ENCODE measurements around the gene CSNK1E.

The CSNK1E gene

GRCh38 chr22:38300946-38301345, 16.3 kb downstream of the CSNK1E start:
- no peak for DNase-seq (ENCODE audit: low read depth, low spot score)
- H3K9me3 ChIP-seq (ENCODE audit: insufficient read depth, low read length): no peaks in the 10 kb centered on the region
- H3K27me3 ChIP-seq (ENCODE audit: insufficient read depth, insufficient read length): no peaks in the 10 kb centered on the region
- H3K4me1 ChIP-seq (ENCODE audit: insufficient read depth, insufficient read length): peaks cover 25% of the 10 kb centered on the region
- peaks cover 92% of the 10 kb centered on the region for H3K36me3 ChIP-seq (ENCODE audit: insufficient read depth, insufficient read length, low read length)
- TF ChIP-seq ZNF274 (IDR thresholded peaks at IDR 0.05; ENCODE audit: low read depth, low read length) (no peak), SUZ12 (IDR thresholded peaks at IDR 0.05; ENCODE audit: extremely low read depth, insufficient read depth, insufficient read length) (no peak), YY1 (IDR thresholded peaks at IDR 0.05; ENCODE audit: insufficient read depth, insufficient read length) (no peak)
- no peak overlapping the region for H3K4me3 ChIP-seq (ENCODE audit: insufficient read length, low read depth)
- H3K9ac ChIP-seq (ENCODE audit: insufficient read length, low read depth): no peak overlapping the region

- Histone ChIP-seq H3K9me3 (ENCODE audit: insufficient read depth, low read length) (no peaks in the 10 kb centered on the region), H3K36me3 (ENCODE audit: insufficient read depth, insufficient read length, low read length) (peaks cover 93% of the 10 kb centered on the region), H3K27me3 (ENCODE audit: insufficient read depth, insufficient read length) (no peaks in the 10 kb centered on the region), H3K9ac (ENCODE audit: insufficient read length, low read depth) (no peak overlapping the region), H3K4me1 (ENCODE audit: insufficient read depth, insufficient read length) (peaks cover 25% of the 10 kb centered on the region), H3K4me3 (ENCODE audit: insufficient read length, low read depth) (no peak overlapping the region)
- DNase-seq (ENCODE audit: low read depth, low spot score): no peak
- no peak for TF ChIP-seq SUZ12 (IDR thresholded peaks at IDR 0.05; ENCODE audit: extremely low read depth, insufficient read depth, insufficient read length)
- no peak for TF ChIP-seq ZNF274 (IDR thresholded peaks at IDR 0.05; ENCODE audit: low read depth, low read length)
- no peak for TF ChIP-seq YY1 (IDR thresholded peaks at IDR 0.05; ENCODE audit: insufficient read depth, insufficient read length)
Observed at GRCh38 chr22:38300197-38300945, 16.9 kb downstream of the CSNK1E start.

- Histone ChIP-seq H3K9me3 (ENCODE audit: insufficient read depth, low read length) (no peaks in the 10 kb centered on the region), H3K4me3 (ENCODE audit: insufficient read length, low read depth) (no peak overlapping the region), H3K36me3 (ENCODE audit: insufficient read depth, insufficient read length, low read length) (peaks cover 99% of the 10 kb centered on the region), H3K27me3 (ENCODE audit: insufficient read depth, insufficient read length) (no peaks in the 10 kb centered on the region), H3K9ac (ENCODE audit: insufficient read length, low read depth) (no peak overlapping the region), H3K4me1 (ENCODE audit: insufficient read depth, insufficient read length) (peaks cover 25% of the 10 kb centered on the region)
- DNase-seq (ENCODE audit: low read depth, low spot score): no peak
- TF ChIP-seq SUZ12 (IDR thresholded peaks at IDR 0.05; ENCODE audit: extremely low read depth, insufficient read depth, insufficient read length) (no peak), ZNF274 (IDR thresholded peaks at IDR 0.05; ENCODE audit: low read depth, low read length) (no peak), YY1 (IDR thresholded peaks at IDR 0.05; ENCODE audit: insufficient read depth, insufficient read length) (no peak)
Observed at GRCh38 chr22:38299770-38300102, 17.5 kb downstream of the CSNK1E start.

GRCh38 chr22:38298312-38299005, 18.8 kb downstream of the CSNK1E start:
- Histone ChIP-seq H3K36me3 (ENCODE audit: insufficient read depth, insufficient read length, low read length) (peaks cover 98% of the 10 kb centered on the region), H3K27me3 (ENCODE audit: insufficient read depth, insufficient read length) (no peaks in the 10 kb centered on the region), H3K9ac (ENCODE audit: insufficient read length, low read depth) (no peak overlapping the region), H3K9me3 (ENCODE audit: insufficient read depth, low read length) (no peaks in the 10 kb centered on the region), H3K4me1 (ENCODE audit: insufficient read depth, insufficient read length) (peaks cover 17% of the 10 kb centered on the region), H3K4me3 (ENCODE audit: insufficient read length, low read depth) (no peak overlapping the region)
- DNase-seq (ENCODE audit: low read depth, low spot score): no peak
- TF ChIP-seq ZNF274 (IDR thresholded peaks at IDR 0.05; ENCODE audit: low read depth, low read length): no peak
- no peak for TF ChIP-seq YY1 (IDR thresholded peaks at IDR 0.05; ENCODE audit: insufficient read depth, insufficient read length)
- no peak for TF ChIP-seq SUZ12 (IDR thresholded peaks at IDR 0.05; ENCODE audit: extremely low read depth, insufficient read depth, insufficient read length)

- Histone ChIP-seq H3K27me3 (ENCODE audit: insufficient read depth, insufficient read length) (no peaks in the 10 kb centered on the region), H3K9ac (ENCODE audit: insufficient read length, low read depth) (no peak overlapping the region), H3K4me1 (ENCODE audit: insufficient read depth, insufficient read length) (peaks cover 16% of the 10 kb centered on the region), H3K9me3 (ENCODE audit: insufficient read depth, low read length) (no peaks in the 10 kb centered on the region), H3K36me3 (ENCODE audit: insufficient read depth, insufficient read length, low read length) (peaks cover 95% of the 10 kb centered on the region), H3K4me3 (ENCODE audit: insufficient read length, low read depth) (no peak overlapping the region)
- no peak for TF ChIP-seq SUZ12 (IDR thresholded peaks at IDR 0.05; ENCODE audit: extremely low read depth, insufficient read depth, insufficient read length)
- no peak for TF ChIP-seq YY1 (IDR thresholded peaks at IDR 0.05; ENCODE audit: insufficient read depth, insufficient read length)
- TF ChIP-seq ZNF274 (IDR thresholded peaks at IDR 0.05; ENCODE audit: low read depth, low read length): no peak
- no peak for DNase-seq (ENCODE audit: low read depth, low spot score)
Observed at GRCh38 chr22:38296372-38296771, 20.9 kb downstream of the CSNK1E start.

GRCh38 chr22:38295863-38296262, 21.4 kb downstream of the CSNK1E start:
- Histone ChIP-seq H3K4me1 (ENCODE audit: insufficient read depth, insufficient read length) (peaks cover 16% of the 10 kb centered on the region), H3K9me3 (ENCODE audit: insufficient read depth, low read length) (no peaks in the 10 kb centered on the region), H3K4me3 (ENCODE audit: insufficient read length, low read depth) (no peak overlapping the region), H3K27me3 (ENCODE audit: insufficient read depth, insufficient read length) (no peaks in the 10 kb centered on the region), H3K9ac (ENCODE audit: insufficient read length, low read depth) (no peak overlapping the region), H3K36me3 (ENCODE audit: insufficient read depth, insufficient read length, low read length) (peaks cover 95% of the 10 kb centered on the region)
- no peak for DNase-seq (ENCODE audit: low read depth, low spot score)
- TF ChIP-seq ZNF274 (IDR thresholded peaks at IDR 0.05; ENCODE audit: low read depth, low read length) (no peak), SUZ12 (IDR thresholded peaks at IDR 0.05; ENCODE audit: extremely low read depth, insufficient read depth, insufficient read length) (no peak), YY1 (IDR thresholded peaks at IDR 0.05; ENCODE audit: insufficient read depth, insufficient read length) (no peak)

- H3K27me3 ChIP-seq (ENCODE audit: insufficient read depth, insufficient read length): no peaks in the 10 kb centered on the region
- H3K9me3 ChIP-seq (ENCODE audit: insufficient read depth, low read length): no peaks in the 10 kb centered on the region
- no peak for TF ChIP-seq ZNF274 (IDR thresholded peaks at IDR 0.05; ENCODE audit: low read depth, low read length)
- no peak for TF ChIP-seq SUZ12 (IDR thresholded peaks at IDR 0.05; ENCODE audit: extremely low read depth, insufficient read depth, insufficient read length)
- TF ChIP-seq YY1 (IDR thresholded peaks at IDR 0.05; ENCODE audit: insufficient read depth, insufficient read length): no peak
- peaks cover 14% of the 10 kb centered on the region for H3K4me1 ChIP-seq (ENCODE audit: insufficient read depth, insufficient read length)
- peaks cover 94% of the 10 kb centered on the region for H3K36me3 ChIP-seq (ENCODE audit: insufficient read depth, insufficient read length, low read length)
- no peak overlapping the region for H3K9ac ChIP-seq (ENCODE audit: insufficient read length, low read depth)
- no peak overlapping the region for H3K4me3 ChIP-seq (ENCODE audit: insufficient read length, low read depth)
- no peak for DNase-seq (ENCODE audit: low read depth, low spot score)
Observed at GRCh38 chr22:38295339-38295738, 21.9 kb downstream of the CSNK1E start.

Data from NT2/D1 (cell line).